GM10266 (cell line): ENCODE results near the gene ABLIM1.

ENCODE experiments used
- DNase-seq: peaks from one replicate; pipeline ENCODE4 v3.0.0; 2012; ENCODE audit errors: extremely low spot score
- CTCF ChIP-seq: IDR thresholded peaks from 2 replicates; pipeline ENCODE4 v1.5.1; 2012; ENCODE audit warnings: mild to moderate bottlenecking, low read depth; ENCODE audit not compliant: control insufficient read depth, insufficient read depth; ENCODE audit errors: missing control alignments

ABLIM1 gene

GRCh38 chr10:114680543-114681117, 22.6 kb upstream of the ABLIM1 start:
- DNase-seq, result no peak
- TF ChIP-seq CTCF, result no peak

- DNase-seq, result no peak
- no peak for TF ChIP-seq CTCF
Observed at GRCh38 chr10:114679552-114679951, 21.5 kb upstream of the ABLIM1 start.

GRCh38 chr10:114678820-114679219, 20.7 kb upstream of the ABLIM1 start:
- no peak for DNase-seq
- no peak for TF ChIP-seq CTCF

- DNase-seq, result no peak
- no peak for TF ChIP-seq CTCF
Observed at GRCh38 chr10:114678336-114678735, 20.3 kb upstream of the ABLIM1 start.

GRCh38 chr10:114674346-114674745, 16.3 kb upstream of the ABLIM1 start:
- TF ChIP-seq CTCF, result no peak
- DNase-seq, result no peak

- no peak for DNase-seq
- TF ChIP-seq CTCF, result no peak
Observed at GRCh38 chr10:114669648-114670047, 11.6 kb upstream of the ABLIM1 start.

- DNase-seq, result no peak
- TF ChIP-seq CTCF, result no peak
Observed at GRCh38 chr10:114668375-114669080, 10.5 kb upstream of the ABLIM1 start.
